NCI-H1694 treated with DMSO at 0.1 percent for 48 hours (cell line): ENCODE data around the gene KIF22.
"Not testable (repeated sequence)": the region's sequence is repeated elsewhere in the genome, so short reads cannot be mapped to it uniquely, and the experiment has no call there.

Experiments
- DNase-seq: peaks from one replicate; lab custom pipeline; 2025; lab: John Stamatoyannopoulos, UW

KIF22 gene

GRCh38 chr16:29790183-29790948, at the start of gene KIF22:
TSS of gene KIF22 (plus strand) at chr16:29790751. CDS start at chr16:29790760, 9 bp downstream.
- peak; percentile 93 for DNase-seq

GRCh38 chr16:29742683-29743275, 47.8 kb upstream of the KIF22 start:
- DNase-seq = no peak

DNA sequence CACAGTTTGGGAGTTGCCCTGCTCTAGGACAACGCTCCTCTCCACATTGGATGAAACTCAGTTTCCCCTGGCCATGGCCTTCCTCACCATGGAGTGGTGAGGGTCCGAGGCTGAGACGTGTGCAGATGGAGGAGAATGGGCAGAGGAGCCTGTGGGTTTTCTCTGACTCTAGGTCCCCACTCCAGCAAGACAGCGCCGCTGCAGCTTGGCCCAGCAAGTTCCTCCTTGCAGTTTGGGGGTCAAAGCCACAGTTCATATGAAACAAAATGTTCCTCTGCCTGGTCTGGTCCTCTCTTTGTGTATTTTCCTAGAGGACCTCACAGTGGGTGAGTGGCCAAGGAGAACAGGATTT, 47.1 kb upstream of the KIF22 start:
- no peak for DNase-seq

GRCh38 chr16:29743827-29744531, 46.6 kb upstream of the KIF22 start:
- DNase-seq = no peak

GRCh38 chr16:29744541-29745101, 45.9 kb upstream of the KIF22 start:
- no peak for DNase-seq

DNA sequence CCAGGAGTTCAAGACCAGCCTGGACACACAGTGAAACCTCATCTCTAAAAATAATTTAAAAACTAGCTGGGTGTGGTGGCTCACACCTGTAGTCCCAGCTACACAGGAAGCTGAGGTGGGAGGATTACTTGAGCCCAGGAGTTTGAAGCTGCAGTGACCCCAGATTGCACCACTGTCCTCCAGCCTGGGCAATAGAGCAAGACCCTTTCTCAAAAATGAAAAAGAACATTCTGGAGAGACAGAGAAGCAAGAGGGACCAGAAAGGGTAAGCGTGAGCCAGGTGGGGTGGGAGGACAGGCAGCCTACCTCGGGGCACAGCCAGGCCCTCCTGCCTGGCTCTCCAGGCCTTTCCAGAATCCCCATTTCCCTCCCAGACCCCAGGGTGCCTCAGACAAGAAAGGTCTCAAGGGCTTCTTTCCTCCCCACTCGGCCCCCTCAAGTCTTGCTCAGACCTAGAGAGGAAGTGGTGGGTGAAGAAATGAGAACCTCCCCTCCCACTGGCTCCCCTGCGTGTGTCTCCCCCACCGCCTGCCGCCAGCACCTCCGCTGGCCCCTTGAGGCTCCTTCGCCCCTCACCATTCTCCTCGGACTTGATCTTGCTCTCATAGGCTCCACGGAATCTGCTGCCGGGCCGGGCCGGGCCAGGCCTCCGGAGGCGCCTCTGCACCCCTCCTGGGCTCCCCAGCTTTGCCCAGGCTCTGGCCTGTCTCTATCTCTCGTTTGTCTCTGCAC, 45.3 kb upstream of the KIF22 start:
- no peak for DNase-seq

DNA sequence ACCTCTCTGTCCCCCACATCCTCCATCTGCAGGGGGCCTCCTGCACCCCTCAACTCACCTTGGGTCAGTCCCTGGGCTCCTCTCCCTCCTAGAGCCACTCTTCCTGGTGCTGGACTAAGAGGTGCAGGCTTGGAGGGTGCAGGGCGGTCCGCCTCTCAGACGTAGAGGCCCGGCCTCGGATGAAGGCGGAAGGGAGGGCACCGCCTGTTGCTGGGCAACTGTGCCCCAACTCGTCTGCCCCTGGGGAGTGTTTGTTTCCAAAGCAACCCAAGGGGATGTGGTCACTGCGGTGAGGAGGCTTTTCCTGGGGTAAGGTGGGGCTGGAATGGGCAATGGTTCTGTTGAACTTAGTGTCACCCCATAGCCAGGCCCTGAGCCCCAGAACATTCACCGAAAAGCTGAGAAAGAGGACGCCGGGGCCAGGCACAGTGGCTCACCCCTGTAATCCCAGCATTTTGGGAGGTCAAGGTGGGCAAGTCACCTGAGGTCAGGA, 44.7 kb upstream of the KIF22 start, which contains the start of gene C16orf54:
TSS of gene C16orf54 (minus strand) at position 138 of the 493 bp plus-strand sequence. CDS start 1,039 bp downstream, outside the sequence.
- DNase-seq = no peak

DNA sequence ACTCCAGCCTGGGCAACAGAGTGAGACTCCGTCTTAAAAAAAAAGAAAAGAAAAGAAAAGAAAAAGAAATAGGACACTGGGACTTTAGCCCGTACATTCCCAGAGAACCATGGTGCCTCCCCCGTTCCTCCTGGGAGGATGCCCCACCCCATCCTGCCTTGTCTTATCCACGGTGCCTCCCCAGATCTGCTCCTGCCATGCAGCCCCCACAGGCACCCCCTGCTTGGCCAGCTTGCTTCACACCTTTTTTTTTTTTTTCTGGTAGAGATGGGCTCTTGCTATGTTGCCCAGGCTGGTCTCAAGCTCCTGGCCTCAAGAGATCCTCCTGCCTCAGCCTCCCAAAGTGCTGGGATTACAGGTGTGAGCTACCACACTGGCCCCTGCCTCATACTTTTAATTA, 44.0 kb upstream of the KIF22 start:
- not testable (repeated sequence) for DNase-seq

DNA sequence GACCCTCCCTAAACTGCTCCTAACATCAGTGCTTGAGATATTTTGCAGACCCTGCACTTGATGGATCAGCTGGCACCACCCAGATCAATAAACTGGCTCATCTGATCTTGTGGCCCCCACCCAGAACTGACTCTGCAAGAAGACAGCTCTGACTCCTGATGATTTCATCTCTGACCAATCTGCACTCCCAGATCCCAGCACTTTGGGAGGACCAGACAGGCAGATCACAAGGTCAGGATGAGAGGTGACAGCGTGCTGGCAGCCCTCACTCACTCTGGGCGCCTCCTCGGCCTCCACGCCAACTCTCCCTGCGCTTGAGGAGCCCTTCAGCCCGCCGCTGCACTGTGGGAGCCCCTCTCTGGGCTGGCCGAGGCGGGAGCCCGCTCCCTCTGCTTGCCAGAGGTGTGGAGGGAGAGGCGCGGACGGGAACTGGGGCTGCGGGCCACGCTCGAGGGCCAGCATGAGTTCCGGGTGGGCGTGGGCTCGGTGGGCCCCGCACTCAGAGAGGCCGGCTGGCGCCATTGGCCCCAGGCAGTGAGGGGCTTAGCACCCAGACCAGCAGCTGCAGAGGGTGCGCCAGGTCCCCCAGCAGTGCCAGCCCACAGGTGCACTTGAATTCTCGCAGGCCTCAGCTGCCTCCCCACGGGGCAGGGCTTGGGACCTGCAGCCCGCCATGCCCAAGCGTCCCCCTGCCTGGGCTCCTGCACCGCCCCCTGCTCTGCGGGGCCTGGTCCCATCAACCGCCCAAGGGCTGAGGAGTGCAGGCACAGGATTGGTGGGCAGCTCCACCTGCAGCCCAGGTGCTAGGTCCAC, 42.4 kb upstream of the KIF22 start:
- no peak for DNase-seq

DNA sequence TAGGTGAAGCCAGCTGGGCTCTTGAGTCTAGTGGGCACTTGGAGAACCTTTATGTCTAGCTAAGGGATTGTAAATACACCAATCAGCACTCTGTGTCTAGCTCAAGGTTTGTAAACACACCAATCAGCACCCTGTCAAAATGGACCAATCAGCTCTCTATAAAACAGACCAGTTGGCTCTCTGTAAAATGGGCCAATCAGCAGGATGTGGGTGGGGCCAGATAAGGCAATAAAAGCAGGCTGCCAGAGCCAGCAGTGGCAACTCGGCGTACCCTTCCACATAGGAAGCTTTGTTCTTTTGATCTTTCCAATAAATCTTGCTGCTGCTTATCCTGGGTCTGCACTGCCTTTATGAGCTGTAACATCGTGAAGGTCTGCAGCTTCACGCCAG, 41.8 kb upstream of the KIF22 start:
- not testable (repeated sequence) for DNase-seq

- no peak for DNase-seq
These were observed 37.0 kb upstream of the KIF22 start for GRCh38 chr16:29753516-29753915.

DNA sequence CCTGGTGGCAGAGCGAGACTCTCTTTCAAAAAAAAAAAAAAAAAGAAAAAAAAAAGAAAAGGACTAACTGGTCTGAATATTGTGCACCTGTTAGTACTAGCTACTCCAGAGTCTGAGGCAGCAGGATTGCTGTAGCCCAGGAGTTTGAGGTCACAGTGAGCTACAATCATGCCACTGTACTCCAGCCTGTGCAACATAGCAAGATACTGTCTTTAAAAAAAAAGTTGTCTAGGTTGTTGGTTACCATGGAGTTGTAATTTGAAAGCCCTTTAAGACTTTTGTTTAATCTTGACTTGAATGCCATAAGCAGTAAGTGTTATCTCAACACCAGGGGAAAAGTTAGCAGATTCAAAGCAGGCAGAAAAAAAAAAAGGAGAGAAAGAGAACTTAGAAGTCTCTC, 33.9 kb upstream of the KIF22 start:
- no peak for DNase-seq

DNA sequence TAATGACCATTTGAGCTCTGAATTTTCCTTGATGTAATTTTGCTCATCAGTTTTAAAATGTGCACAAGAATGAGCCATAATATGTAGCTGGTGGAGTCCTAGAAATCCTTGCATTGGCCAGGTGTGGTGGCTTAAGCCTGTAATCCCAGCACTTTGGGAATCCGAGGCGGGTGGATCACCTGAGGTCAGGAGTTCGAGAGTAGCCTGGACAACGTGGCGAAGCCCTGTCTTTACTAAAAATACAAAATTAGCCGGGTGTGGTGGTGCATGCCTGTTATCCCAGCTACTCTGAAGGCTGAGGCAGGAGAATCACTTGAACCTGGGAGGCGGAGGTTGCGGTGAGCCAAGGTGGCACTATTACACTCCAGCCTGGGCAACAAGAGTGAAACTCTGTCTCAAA, 33.5 kb upstream of the KIF22 start:
- not testable (repeated sequence) for DNase-seq

DNA sequence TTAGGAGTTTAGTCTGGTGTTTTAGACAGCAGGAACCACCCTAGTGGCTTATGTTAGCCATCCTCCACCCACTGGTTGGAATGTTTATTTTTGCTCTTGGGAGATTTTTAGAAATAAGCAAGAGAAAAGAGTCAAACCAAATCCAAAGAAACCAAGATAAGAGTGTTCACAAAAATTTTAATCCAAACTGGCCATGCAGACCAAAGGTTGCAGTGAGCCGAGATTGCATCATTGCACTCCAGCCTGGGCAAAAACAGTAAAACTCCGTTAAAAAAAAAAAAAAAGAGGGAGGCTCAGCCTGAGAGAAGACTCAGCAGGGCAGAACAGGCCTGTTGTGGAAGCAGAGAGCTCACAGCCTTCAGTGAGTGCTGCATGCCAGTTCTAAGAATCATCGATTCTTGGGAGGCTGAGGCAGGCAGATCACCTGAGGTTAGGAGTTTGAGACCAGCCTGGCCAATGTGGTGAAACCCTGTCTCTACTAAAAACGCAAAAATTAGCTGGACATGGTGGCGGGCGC, 32.5 kb upstream of the KIF22 start:
- DNase-seq = no peak

DNA sequence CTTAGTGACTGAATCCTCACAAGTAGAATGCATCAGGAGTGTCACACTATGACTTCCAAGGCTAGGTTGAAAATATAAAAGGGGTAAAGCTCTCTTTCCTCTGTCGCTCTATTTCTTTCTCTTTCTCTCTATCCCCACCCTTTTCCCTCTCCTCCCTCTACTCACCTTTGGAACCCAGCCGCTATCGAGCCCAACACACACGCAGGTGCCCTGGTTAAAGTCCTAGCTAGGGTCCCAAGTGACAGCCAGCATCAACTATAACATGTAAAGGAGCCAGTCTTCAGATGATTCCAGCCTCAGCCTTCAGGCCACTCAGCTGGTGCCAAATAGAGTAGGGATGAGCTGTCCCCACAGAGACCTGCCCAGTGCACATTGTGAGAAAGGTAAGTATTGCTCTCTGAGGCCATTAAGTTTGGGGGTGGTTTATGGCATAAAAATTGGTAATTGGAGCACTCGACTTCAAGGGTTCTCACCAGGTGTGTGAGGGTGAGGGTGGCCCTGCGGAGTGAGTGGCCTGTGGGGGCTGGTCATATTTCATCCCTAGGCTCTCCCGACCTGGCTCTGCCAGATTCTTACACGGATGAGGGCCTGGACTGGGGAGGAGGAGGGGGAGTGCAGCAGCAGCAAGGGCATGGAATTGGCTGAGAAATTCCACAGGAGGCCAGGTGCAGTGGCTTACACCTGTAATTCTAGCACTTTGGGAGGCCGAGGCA, 29.8 kb upstream of the KIF22 start:
- DNase-seq = no peak

DNA sequence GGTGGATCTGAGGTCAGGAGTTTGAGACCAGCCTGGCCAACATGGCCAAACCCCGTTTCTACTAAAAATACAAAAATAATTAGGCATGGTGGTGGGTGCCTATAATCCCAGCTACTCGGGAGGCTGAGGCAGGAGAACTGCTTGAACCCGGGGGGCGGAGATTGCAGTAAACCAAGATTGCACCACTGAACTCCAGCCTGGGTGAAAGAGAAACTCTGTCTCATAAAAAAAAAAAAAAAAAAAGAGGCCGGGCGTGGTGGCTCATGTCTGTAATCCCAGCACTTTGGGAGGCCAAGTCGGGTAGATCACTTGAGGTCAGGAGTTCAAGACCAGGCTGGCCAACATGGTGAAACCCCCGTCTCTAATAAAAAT, 29.3 kb upstream of the KIF22 start:
- not testable (repeated sequence) for DNase-seq

DNA sequence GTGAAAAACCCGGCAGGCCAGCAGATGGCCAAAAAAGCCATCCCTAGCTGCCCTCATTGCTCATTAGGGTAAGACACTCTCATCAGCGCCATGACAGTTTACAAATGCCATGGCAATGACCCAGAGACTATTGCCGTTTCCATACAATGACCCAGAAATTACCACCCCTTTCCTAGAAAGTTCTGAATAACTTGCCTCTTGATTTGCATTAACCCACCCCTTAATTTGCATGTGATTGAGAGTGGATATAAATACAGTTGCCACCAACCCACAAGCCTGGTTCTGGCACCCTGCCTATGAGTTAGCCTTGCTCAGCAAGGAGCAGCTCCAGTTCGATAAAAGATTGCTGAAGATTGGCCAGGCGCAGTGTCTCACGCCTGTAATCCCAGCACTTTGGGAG, 28.7 kb upstream of the KIF22 start:
- no peak for DNase-seq

GRCh38 chr16:29763326-29763725, 27.2 kb upstream of the KIF22 start:
- no peak for DNase-seq

GRCh38 chr16:29765167-29766032, 25.2 kb upstream of the KIF22 start:
- DNase-seq = no peak
